ENCODE results near the gene XRCC6.

Gene XRCC6

GRCh38 chr22:41582694-41583093 lies 38.4 kb upstream of the XRCC6 start (continued):
- no peak for TF ChIP-seq BACH2 (CRISPR knock-in tag; IDR thresholded peaks at IDR 0.05; ENCODE audit: borderline replicate concordance)
- TF ChIP-seq ZNF8 (CRISPR knock-in tag; IDR thresholded peaks at IDR 0.05): no peak
- TF ChIP-seq TSHZ2 (CRISPR knock-in tag; IDR thresholded peaks at IDR 0.05): no peak
- no peak for TF ChIP-seq CSDC2 (CRISPR knock-in tag; IDR thresholded peaks at IDR 0.05)
- TF ChIP-seq ZNF70 (CRISPR knock-in tag; IDR thresholded peaks at IDR 0.05): no peak
- no peak for TF ChIP-seq ARNTL (CRISPR knock-in tag; IDR thresholded peaks at IDR 0.05; ENCODE audit: borderline replicate concordance, low read depth)
- no peak for TF ChIP-seq TOX (CRISPR knock-in tag; IDR thresholded peaks at IDR 0.05; ENCODE audit: borderline replicate concordance)
- no peak for TF ChIP-seq SNAI2 (CRISPR knock-in tag; IDR thresholded peaks at IDR 0.05)
- TF ChIP-seq ZFP3 (CRISPR knock-in tag; IDR thresholded peaks at IDR 0.05): no peak
- no peak for TF ChIP-seq ZFP30 (CRISPR knock-in tag; IDR thresholded peaks at IDR 0.05)

GRCh38 chr22:41584881-41585280 lies 36.2 kb upstream of the XRCC6 start:
- no peak for ATAC-seq
- no peak for TF ChIP-seq ISL1 (CRISPR knock-in tag; IDR thresholded peaks at IDR 0.05)
- TF ChIP-seq PPARA (CRISPR knock-in tag; IDR thresholded peaks at IDR 0.05; ENCODE audit: borderline replicate concordance): no peak
- TF ChIP-seq CSRNP3 (CRISPR knock-in tag; IDR thresholded peaks at IDR 0.05): no peak
- TF ChIP-seq PATZ1 (CRISPR knock-in tag; IDR thresholded peaks at IDR 0.05; ENCODE audit: borderline replicate concordance): no peak
- no peak for TF ChIP-seq BACH2 (CRISPR knock-in tag; IDR thresholded peaks at IDR 0.05; ENCODE audit: borderline replicate concordance)
- TF ChIP-seq TCF4 (CRISPR knock-in tag; IDR thresholded peaks at IDR 0.05; ENCODE audit: borderline replicate concordance): no peak
- TF ChIP-seq ZNF70 (CRISPR knock-in tag; IDR thresholded peaks at IDR 0.05): no peak
- no peak for TF ChIP-seq RARB (CRISPR knock-in tag; IDR thresholded peaks at IDR 0.05)
- TF ChIP-seq CSDC2 (CRISPR knock-in tag; IDR thresholded peaks at IDR 0.05): no peak

- TF ChIP-seq PPARA (CRISPR knock-in tag; IDR thresholded peaks at IDR 0.05; ENCODE audit: borderline replicate concordance) (no peak), ZFP30 (CRISPR knock-in tag; IDR thresholded peaks at IDR 0.05) (no peak), TOX (CRISPR knock-in tag; IDR thresholded peaks at IDR 0.05; ENCODE audit: borderline replicate concordance) (no peak), GLIS3 (CRISPR knock-in tag; IDR thresholded peaks at IDR 0.05) (no peak), ZNF8 (CRISPR knock-in tag; IDR thresholded peaks at IDR 0.05) (no peak), BACH2 (CRISPR knock-in tag; IDR thresholded peaks at IDR 0.05; ENCODE audit: borderline replicate concordance) (no peak), ARNTL (CRISPR knock-in tag; IDR thresholded peaks at IDR 0.05; ENCODE audit: borderline replicate concordance, low read depth) (no peak), ZNF70 (CRISPR knock-in tag; IDR thresholded peaks at IDR 0.05) (no peak), PATZ1 (CRISPR knock-in tag; IDR thresholded peaks at IDR 0.05; ENCODE audit: borderline replicate concordance) (no peak), ISL1 (CRISPR knock-in tag; IDR thresholded peaks at IDR 0.05) (no peak), TCF4 (CRISPR knock-in tag; IDR thresholded peaks at IDR 0.05; ENCODE audit: borderline replicate concordance) (no peak), CSDC2 (CRISPR knock-in tag; IDR thresholded peaks at IDR 0.05) (no peak), ZFP3 (CRISPR knock-in tag; IDR thresholded peaks at IDR 0.05) (no peak), CSRNP3 (CRISPR knock-in tag; IDR thresholded peaks at IDR 0.05) (no peak), ZNF565 (CRISPR knock-in tag; conservative IDR thresholded peaks at IDR 0.05; ENCODE audit: low read depth) (no peak), ESRRG (CRISPR knock-in tag; IDR thresholded peaks at IDR 0.05) (no peak), OSR1 (CRISPR knock-in tag; IDR thresholded peaks at IDR 0.05) (no peak)
- ATAC-seq: no peak
Measured at GRCh38 chr22:41585898-41586297, 35.2 kb upstream of the XRCC6 start.

Data from SK-N-SH treated with all-trans-retinoic acid at 6 μM for 48 hours (cell line).